ENCODE results near the gene TERB1. TPM values are rescaled to one million over a fixed set of nuclear protein-coding genes. Genes with fewer than 3 reads are reported as not detected.

TERB1 gene
- not detected in 2 replicates for total RNA-seq
- polyA plus RNA-seq = not detected in 2 replicates
- not detected in 2 replicates for polyA plus RNA-seq (2011; cell fraction: cytosol; rRNA removed)
- polyA plus RNA-seq (2011; cell fraction: nucleus; rRNA removed) = 0.14 TPM in 1 of 2 replicates, not detected in the other
- not detected in 2 replicates for polyA plus RNA-seq (2012)
- polyA minus RNA-seq = not detected in 2 replicates
- polyA minus RNA-seq (2011; cell fraction: cytosol; rRNA and poly(A)+ RNA removed) = not detected
- polyA minus RNA-seq (2011; cell fraction: nucleus; rRNA and poly(A)+ RNA removed) = not detected in 2 replicates
- Bru-seq, nascent RNA = percentile 28 among the genes with signal in this experiment
- percentile 24 among the genes with signal in this experiment for BruChase-seq, experiment 1, labeled RNA remaining after a 6-hour chase
- BruChase-seq, experiment 2, labeled RNA remaining after a 2-hour chase = percentile 22 among the genes with signal in this experiment
- long read RNA-seq = 0 reads

GRCh38 chr16:66801320-66802105 is at the start of gene TERB1:
TSS of gene TERB1 (minus strand) at chr16:66801584. CDS start at chr16:66796798, 4,786 bp downstream.
- BruUV-seq (replicated peaks) = no TSS peak
- H3K79me2 ChIP-seq (ENCODE audit: control insufficient read depth, insufficient read depth, low read length) = no peaks in the 10 kb centered on the region
- DNase-seq (ENCODE audit: low read depth, low spot score) (no peak), FAIRE-seq (no peak)
- H3K4me2 ChIP-seq (ENCODE audit: insufficient read depth, low read length) = no peak within 1 kb of the TSS
- H3K9me1 ChIP-seq (replicated peaks; ENCODE audit: control insufficient read depth, extremely low read depth, insufficient read depth, low read length) = no peaks in the 10 kb centered on the region
- H3K9ac ChIP-seq (replicated peaks; ENCODE audit: extremely low read depth, insufficient read depth, low read length) = no peak within 1 kb of the TSS
- H2AFZ ChIP-seq (ENCODE audit: low read depth, low read length) = no peak within 1 kb of the TSS
- no peak within 1 kb of the TSS for H3K4me3 ChIP-seq (replicated peaks in 1 of 3; ENCODE audit: insufficient read depth in 1 of 3, low read depth in 1 of 3, low read length in 3 of 3)
- dilution Hi-C loops (cut with MboI; ENCODE audit: extremely low pct_ligation_motif_present, low sequenced_read_pairs) (no loop called here), intact Hi-C loops (cut with micrococcal nuclease) (no loop called here)
- peaks cover 7 to 13% of the 10 kb centered on the region in 2 experiments for H3K36me3 ChIP-seq (ENCODE audit: control insufficient read depth in 2 of 2, extremely low read depth in 1 of 2, insufficient read depth in 2 of 2, low read length in 2 of 2)
- no peak for TF ChIP-seq MAX (IDR thresholded peaks at IDR 0.05; ENCODE audit: insufficient read depth, insufficient read length)
- TF ChIP-seq EZH2 (IDR thresholded peaks at IDR 0.05; ENCODE audit: borderline replicate concordance, low read depth, low read length, severe bottlenecking) = no peak
- TF ChIP-seq CTCF (IDR thresholded peaks at IDR 0.05; ENCODE audit: extremely low read depth in 1 of 2, insufficient read depth in 1 of 2, low read depth in 1 of 2, low read length in 2 of 2) = no peak
- TF ChIP-seq POLR2A (IDR thresholded peaks at IDR 0.05; ENCODE audit: low read depth, low read length) = no peak
- TF ChIP-seq GATA2 (IDR thresholded peaks at IDR 0.05; ENCODE audit: insufficient read depth, insufficient read length, low read depth, low read length) = no peak
- no peak for TF ChIP-seq POLR2AphosphoS5 (IDR thresholded peaks at IDR 0.05; ENCODE audit: insufficient read depth, low read depth, low read length)
- TF ChIP-seq JUN (IDR thresholded peaks at IDR 0.05; ENCODE audit: borderline replicate concordance, insufficient read depth, insufficient read length, low read depth) = no peak
- no peak for TF ChIP-seq MYC (IDR thresholded peaks at IDR 0.05; ENCODE audit: low read depth, low read length)
- no peak for TF ChIP-seq FOS (IDR thresholded peaks at IDR 0.05; ENCODE audit: borderline replicate concordance, insufficient read depth, low read length)
- CTCF ChIA-PET = interaction anchor here (1.0 to 1.1 kb wide), 3 partner anchors 29 to 67 kb away, joined by 3 to 4 read pairs (median 3); partner anchors contain the start of genes DYNC1LI2 and NAE1
- POLR2A ChIA-PET = no interaction called here
- no peaks in the 10 kb centered on the region for H3K9me3 ChIP-seq (replicated peaks; ENCODE audit: control insufficient read depth, insufficient read depth, low read length)
- H3K27me3 ChIP-seq (ENCODE audit: control insufficient read depth in 2 of 2, insufficient read depth in 2 of 2, low read length in 2 of 2) = no peaks in the 10 kb centered on the region
- H3K4me1 ChIP-seq (ENCODE audit: control insufficient read depth, extremely low read depth, insufficient read depth, low read length) = no peaks in the 10 kb centered on the region
- no peak within 1 kb of the TSS for H3K27ac ChIP-seq (ENCODE audit: insufficient read depth, low read depth, low read length)
- H4K20me1 ChIP-seq (replicated peaks; ENCODE audit: control insufficient read depth, extremely low read depth, insufficient read depth, low read length) = no peaks in the 10 kb centered on the region

All from endothelial cell of umbilical vein (primary cell).